C4-2B (cell line): ENCODE measurements around the gene SGMS1.

ENCODE experiments used
- ZFX ChIP-seq: fragments of 450-650 bp; IDR thresholded peaks from 2 replicates; pipeline ENCODE4 v1.6.1; 2017
- TF ChIP-seq, protein P1 (sequence below): fragments of 450-650 bp; conservative IDR thresholded peaks from 2 replicates; pipeline ENCODE4 v1.5.1; 2017; ENCODE audit warnings: mild to moderate bottlenecking

GRCh38 chr10:50393784-50394467 is 229.8 kb downstream of the SGMS1 start:
- no peak for TF ChIP-seq ZFX
- TF ChIP-seq, protein P1, sequence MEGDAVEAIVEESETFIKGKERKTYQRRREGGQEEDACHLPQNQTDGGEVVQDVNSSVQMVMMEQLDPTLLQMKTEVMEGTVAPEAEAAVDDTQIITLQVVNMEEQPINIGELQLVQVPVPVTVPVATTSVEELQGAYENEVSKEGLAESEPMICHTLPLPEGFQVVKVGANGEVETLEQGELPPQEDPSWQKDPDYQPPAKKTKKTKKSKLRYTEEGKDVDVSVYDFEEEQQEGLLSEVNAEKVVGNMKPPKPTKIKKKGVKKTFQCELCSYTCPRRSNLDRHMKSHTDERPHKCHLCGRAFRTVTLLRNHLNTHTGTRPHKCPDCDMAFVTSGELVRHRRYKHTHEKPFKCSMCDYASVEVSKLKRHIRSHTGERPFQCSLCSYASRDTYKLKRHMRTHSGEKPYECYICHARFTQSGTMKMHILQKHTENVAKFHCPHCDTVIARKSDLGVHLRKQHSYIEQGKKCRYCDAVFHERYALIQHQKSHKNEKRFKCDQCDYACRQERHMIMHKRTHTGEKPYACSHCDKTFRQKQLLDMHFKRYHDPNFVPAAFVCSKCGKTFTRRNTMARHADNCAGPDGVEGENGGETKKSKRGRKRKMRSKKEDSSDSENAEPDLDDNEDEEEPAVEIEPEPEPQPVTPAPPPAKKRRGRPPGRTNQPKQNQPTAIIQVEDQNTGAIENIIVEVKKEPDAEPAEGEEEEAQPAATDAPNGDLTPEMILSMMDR = no peak
